Kidney (tissue), 14 donors: ENCODE data around the gene SPATA25. TPM values are rescaled to one million over a fixed set of nuclear protein-coding genes. Genes with fewer than 3 reads are reported as not detected.

Experiments used
- DNase-seq, 5 donors: peaks; one replicate each; pipeline ENCODE4 v3.0.0-alpha.2; 2013 to 2020
- FAIRE-seq: peaks from 2 replicates; lab custom pipeline; 2012; peaks lifted over from hg19 to GRCh38; lab: Jason Lieb, UNC
- H3K27ac ChIP-seq, 2 donors: one replicate each; pipeline ENCODE4 v1.7.0; 2013; ENCODE audit warnings: low read depth in 2 of 2, low read length in 2 of 2, inconsistent platforms in 1 of 2
- H3K27me3 ChIP-seq: one replicate; pipeline ENCODE4 v1.7.1; 2013; ENCODE audit warnings: low read length, inconsistent platforms; ENCODE audit not compliant: control insufficient read depth, insufficient read depth
- H3K36me3 ChIP-seq, 3 donors: one replicate each; pipeline versions ENCODE4 v1.7.0 to v1.7.1; 2013; ENCODE audit warnings: low read length in 3 of 3, control low read depth in 1 of 3, inconsistent platforms in 1 of 3; ENCODE audit not compliant: insufficient read depth in 3 of 3, control insufficient read depth in 2 of 3
- H3K4me1 ChIP-seq, 3 donors: one replicate each; pipeline versions ENCODE4 v1.7.0 to v1.7.1; 2013; ENCODE audit warnings: low read length in 3 of 3, inconsistent platforms in 1 of 3, low read depth in 1 of 3; ENCODE audit not compliant: control insufficient read depth in 2 of 3, insufficient read depth in 2 of 3
- H3K4me3 ChIP-seq, 3 donors: one replicate each; pipeline versions ENCODE4 v1.7.0 to v1.8.1; 2013; ENCODE audit warnings: low read length in 3 of 3, control low read depth in 1 of 3, inconsistent platforms in 1 of 3
- H3K9ac ChIP-seq, 3 donors: one replicate each; pipeline versions ENCODE4 v1.7.0 to v1.7.1; 2013; ENCODE audit warnings: low read length in 3 of 3, control low read depth in 1 of 3, inconsistent platforms in 1 of 3
- H3K9me3 ChIP-seq, 3 donors: one replicate each; pipeline versions ENCODE4 v1.7.0 to v1.7.1; 2013; ENCODE audit warnings: low read length in 3 of 3, control low read depth in 1 of 3, inconsistent platforms in 1 of 3; ENCODE audit not compliant: control insufficient read depth in 2 of 3, insufficient read depth in 1 of 3
- intact Hi-C: fragments of 100-400 bp; cut with DNase I; formaldehyde crosslinking; loops from one replicate; pipeline ENCODE4 v1.11.1; 2022
- polyA plus RNA-seq: library from polyadenylated mRNA; stranded (reverse); fragments of 350-450 nt; fragmentation: Illumina TruSeq; extraction: RNeasy Lipid Tissue Mini Kit (QIAGEN cat#74804); gene quantifications from one replicate; pipeline ENCODE4 v1.2.3, GENCODE V29; 2014; ENCODE audit warnings: low read depth, low replicate concordance; ENCODE audit not compliant: insufficient read depth
- total RNA-seq: library from RNA; stranded (reverse); fragmentation: NEBNext Ultra II Directional; extraction: Animal tissue kit (Norgen Biotek cat#: 25700); gene quantifications from one replicate; pipeline ENCODE4 v1.2.1, GENCODE V29; 2021
- TF ChIP-seq, protein P1 (sequence below): IDR thresholded peaks from 3 replicates; pipeline ENCODE4 v1.5.1; 2012; ENCODE audit warnings: mild to moderate bottlenecking, moderate library complexity, borderline replicate concordance; ENCODE audit not compliant: insufficient read depth; ENCODE audit errors: extremely low read depth
- donor health status: control.
- donor health status: control.
- donor health status: control.
- donor health status: control.
- donor health status: control.
- donor health status: DM: yes; HTN: yes; CAD: no.
- donor health status: Normal renal cell carcinoma (clear cell type).

SPATA25 gene
- total and polyA plus RNA-seq, 2 donors from 2014 or later: 6.7 TPM

DNA sequence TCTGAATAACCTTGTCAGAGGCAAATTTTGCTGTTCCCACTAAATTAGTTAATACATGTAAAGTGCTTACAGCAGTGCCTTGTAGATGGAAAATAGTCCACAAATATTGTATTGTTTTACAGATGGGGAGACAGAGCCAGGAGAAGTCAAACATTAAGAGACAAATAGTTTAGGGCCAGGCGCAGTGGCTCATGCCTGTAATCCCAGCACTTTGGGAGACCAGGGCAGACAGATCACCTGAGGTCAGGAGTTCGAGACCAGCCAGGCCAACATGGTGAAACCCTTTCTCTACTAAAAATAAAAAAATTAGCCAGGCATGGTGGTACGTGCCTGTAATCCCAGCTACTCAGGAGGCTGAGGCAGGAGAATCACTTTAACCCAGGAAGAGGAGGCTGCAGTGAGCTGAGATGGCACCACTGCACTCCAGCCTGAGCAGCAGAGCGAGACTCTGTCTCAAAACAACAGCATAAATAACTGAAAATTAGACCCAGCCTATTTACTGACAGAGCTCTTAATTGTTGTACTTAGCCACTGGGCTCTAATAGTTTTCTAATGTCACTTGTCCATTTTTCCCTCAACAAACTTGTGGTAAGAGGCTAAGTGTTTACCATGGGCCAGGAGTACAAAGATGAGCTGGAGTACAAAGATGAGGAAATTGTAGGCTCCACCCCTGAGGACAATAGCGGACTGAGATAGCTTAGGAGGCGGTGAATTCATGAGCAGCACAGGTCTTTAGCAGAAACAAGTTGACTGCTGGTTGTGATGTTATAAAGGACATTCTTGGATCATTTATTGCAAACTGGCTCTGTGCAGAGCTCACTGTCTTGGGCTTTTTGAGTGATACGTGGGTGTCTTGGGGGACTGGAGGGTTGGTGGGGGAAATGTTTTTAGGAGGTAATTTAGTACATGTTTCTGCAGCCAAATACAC, 23.6 kb downstream of the SPATA25 start:
- Histone ChIP-seq H3K9ac (no peak overlapping the region), H3K36me3 (no peaks in the 10 kb centered on the region), H3K4me3 (no peak overlapping the region), H3K9me3 (no peaks in the 10 kb centered on the region), H3K4me1 (peaks cover 0 to 6% (median 0%) of the 10 kb centered on the region in 3 donors), H3K27me3 (no peaks in the 10 kb centered on the region), H3K27ac (no peak overlapping the region)
- FAIRE-seq (no peak), DNase-seq (no peak)
- TF ChIP-seq, protein P1, sequence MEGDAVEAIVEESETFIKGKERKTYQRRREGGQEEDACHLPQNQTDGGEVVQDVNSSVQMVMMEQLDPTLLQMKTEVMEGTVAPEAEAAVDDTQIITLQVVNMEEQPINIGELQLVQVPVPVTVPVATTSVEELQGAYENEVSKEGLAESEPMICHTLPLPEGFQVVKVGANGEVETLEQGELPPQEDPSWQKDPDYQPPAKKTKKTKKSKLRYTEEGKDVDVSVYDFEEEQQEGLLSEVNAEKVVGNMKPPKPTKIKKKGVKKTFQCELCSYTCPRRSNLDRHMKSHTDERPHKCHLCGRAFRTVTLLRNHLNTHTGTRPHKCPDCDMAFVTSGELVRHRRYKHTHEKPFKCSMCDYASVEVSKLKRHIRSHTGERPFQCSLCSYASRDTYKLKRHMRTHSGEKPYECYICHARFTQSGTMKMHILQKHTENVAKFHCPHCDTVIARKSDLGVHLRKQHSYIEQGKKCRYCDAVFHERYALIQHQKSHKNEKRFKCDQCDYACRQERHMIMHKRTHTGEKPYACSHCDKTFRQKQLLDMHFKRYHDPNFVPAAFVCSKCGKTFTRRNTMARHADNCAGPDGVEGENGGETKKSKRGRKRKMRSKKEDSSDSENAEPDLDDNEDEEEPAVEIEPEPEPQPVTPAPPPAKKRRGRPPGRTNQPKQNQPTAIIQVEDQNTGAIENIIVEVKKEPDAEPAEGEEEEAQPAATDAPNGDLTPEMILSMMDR: no peak
- intact Hi-C loops: no loop called here

- TF ChIP-seq, protein P1: no peak
- Histone ChIP-seq H3K9ac (no peak overlapping the region), H3K27me3 (no peaks in the 10 kb centered on the region), H3K9me3 (no peaks in the 10 kb centered on the region), H3K4me1 (peaks cover 0 to 14% (median 0%) of the 10 kb centered on the region in 3 donors), H3K27ac (no peak overlapping the region), H3K4me3 (no peak overlapping the region), H3K36me3 (no peaks in the 10 kb centered on the region)
- DNase-seq (peak in 1 of 5 donors; percentile 23), FAIRE-seq (no peak)
- intact Hi-C loops: no loop called here
Observed at GRCh38 chr20:45861221-45862075, 26.0 kb downstream of the SPATA25 start.

GRCh38 chr20:45860560-45861220, 26.7 kb downstream of the SPATA25 start:
- Histone ChIP-seq H3K9ac (no peak overlapping the region), H3K27me3 (no peaks in the 10 kb centered on the region), H3K27ac (no peak overlapping the region), H3K36me3 (no peaks in the 10 kb centered on the region), H3K9me3 (no peaks in the 10 kb centered on the region), H3K4me3 (no peak overlapping the region), H3K4me1 (peaks cover 0 to 21% (median 7%) of the 10 kb centered on the region in 3 donors)
- no peak for FAIRE-seq
- TF ChIP-seq, protein P1: no peak
- intact Hi-C loops: no loop called here
- no peak for DNase-seq
